ENCODE measurements around the gene COG5.

DNA sequence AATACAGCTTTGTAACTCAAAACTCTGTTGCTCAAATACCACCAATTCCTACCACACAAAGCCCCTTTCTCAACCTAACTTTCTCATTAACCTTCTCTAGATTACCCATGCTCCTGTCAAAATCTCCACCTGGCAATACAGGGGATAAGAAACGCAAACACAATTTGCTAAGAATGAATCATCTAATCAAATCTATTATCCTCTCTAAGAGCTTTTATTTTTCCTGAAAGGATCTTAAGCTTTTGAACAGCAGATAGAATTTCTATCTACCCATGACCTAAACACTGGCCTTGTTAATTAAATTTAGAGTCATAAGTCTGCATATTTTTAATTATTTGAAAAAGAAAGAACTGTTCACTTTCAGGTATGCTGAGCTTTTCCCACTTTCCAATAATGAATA is 296.6 kb downstream of the COG5 start:
- TF ChIP-seq, protein P1, sequence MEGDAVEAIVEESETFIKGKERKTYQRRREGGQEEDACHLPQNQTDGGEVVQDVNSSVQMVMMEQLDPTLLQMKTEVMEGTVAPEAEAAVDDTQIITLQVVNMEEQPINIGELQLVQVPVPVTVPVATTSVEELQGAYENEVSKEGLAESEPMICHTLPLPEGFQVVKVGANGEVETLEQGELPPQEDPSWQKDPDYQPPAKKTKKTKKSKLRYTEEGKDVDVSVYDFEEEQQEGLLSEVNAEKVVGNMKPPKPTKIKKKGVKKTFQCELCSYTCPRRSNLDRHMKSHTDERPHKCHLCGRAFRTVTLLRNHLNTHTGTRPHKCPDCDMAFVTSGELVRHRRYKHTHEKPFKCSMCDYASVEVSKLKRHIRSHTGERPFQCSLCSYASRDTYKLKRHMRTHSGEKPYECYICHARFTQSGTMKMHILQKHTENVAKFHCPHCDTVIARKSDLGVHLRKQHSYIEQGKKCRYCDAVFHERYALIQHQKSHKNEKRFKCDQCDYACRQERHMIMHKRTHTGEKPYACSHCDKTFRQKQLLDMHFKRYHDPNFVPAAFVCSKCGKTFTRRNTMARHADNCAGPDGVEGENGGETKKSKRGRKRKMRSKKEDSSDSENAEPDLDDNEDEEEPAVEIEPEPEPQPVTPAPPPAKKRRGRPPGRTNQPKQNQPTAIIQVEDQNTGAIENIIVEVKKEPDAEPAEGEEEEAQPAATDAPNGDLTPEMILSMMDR (IDR thresholded peaks at IDR 0.05; ENCODE audit: poor library complexity) = no peak
- TF ChIP-seq EZH2 (IDR thresholded peaks at IDR 0.05; ENCODE audit: borderline replicate concordance) = no peak
- no peak for TF ChIP-seq EZH2phosphoT487 (IDR thresholded peaks at IDR 0.05; ENCODE audit: low read depth, severe bottlenecking, unreplicated experiment)
